Measurements from ENCODE around the gene TMEM256. TPM values are rescaled to one million over a fixed set of nuclear protein-coding genes. Genes with fewer than 3 reads are reported as not detected.
A peak's percentile ranks its signal among the peaks of the same experiment; 100 is the strongest.

Gene TMEM256
- total RNA-seq, 1 experiment from 2014 or later, result 151 TPM

DNA sequence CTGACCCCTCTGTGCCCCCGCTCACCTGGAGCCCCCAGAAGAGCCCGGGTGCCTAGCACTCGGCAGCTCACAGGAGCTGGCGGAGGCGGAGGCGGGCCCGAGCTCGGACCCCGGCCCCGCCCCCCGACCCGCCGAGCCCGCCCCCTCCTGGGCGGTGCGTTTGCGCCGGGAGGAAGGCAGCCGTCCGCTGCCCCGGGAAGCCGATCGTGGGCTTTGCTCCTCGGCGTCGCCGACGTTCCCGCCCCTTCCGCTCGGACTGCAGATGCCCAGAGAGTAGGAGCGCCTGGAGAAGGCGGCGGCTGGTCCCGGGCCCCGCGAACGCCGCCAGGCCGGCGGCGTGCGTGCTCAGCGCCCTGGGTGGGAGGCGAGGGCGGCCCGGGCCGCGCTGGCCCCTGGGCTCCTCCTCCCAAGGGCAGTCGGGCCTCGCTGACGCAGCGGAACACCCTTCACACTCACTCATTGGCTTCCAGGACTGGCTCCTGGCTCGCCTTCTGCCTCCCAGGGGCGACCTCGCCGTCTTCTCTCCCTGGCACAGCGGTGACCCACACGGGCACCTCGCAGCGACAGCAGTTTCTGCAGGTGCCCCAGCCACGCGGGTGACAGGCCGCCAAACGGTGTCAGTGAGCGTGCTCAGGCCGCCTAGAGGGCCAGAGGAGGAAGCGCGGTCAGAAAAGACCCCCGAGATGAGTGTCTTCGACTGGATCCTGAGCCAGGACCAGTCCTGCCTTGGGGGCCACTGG, 9.3 kb downstream of the TMEM256 start, which contains the start of gene PLSCR3:
Gene PLSCR3 (minus strand): TSS at position 74 of the 740 bp plus-strand sequence. CDS start 415 bp downstream, outside the sequence.
- Histone ChIP-seq H2BK5ac (ENCODE audit: insufficient read length, low read length) (no peak within 1 kb of the TSS), H3K27ac (ENCODE audit: insufficient read length, low read depth, low read length) (no peak within 1 kb of the TSS), H3K27me3 (ENCODE audit: insufficient read depth, low read length) (no peaks in the 10 kb centered on the region), H2BK120ac (ENCODE audit: low read depth, low read length, poor library complexity, severe bottlenecking) (no peak within 1 kb of the TSS), H2BK20ac (ENCODE audit: low read depth, low read length, poor library complexity, severe bottlenecking) (no peak within 1 kb of the TSS), H4K8ac (replicated peaks; ENCODE audit: insufficient read length, low read depth, low read length) (no peak within 1 kb of the TSS), H3K4ac (ENCODE audit: low read depth, low read length) (no peak within 1 kb of the TSS), H3K79me2 (ENCODE audit: insufficient read depth, low read length) (no peaks in the 10 kb centered on the region), H2BK12ac (ENCODE audit: insufficient read length, low read depth, low read length) (no peak within 1 kb of the TSS), H4K5ac (ENCODE audit: insufficient read length, low read depth, low read length) (no peak within 1 kb of the TSS), H3K79me1 (ENCODE audit: insufficient read depth, low read depth, low read length, poor library complexity, severe bottlenecking) (no peaks in the 10 kb centered on the region), H3K9me3 (ENCODE audit: control insufficient read depth, low read depth, low read length) (no peaks in the 10 kb centered on the region), H3K9ac (ENCODE audit: extremely low read depth, insufficient read length, low read length) (no peak within 1 kb of the TSS), H3K14ac (ENCODE audit: insufficient read depth, low read length) (peak within 1 kb of the TSS; percentile 51), H3K4me2 (ENCODE audit: insufficient read depth, insufficient read length, low read length) (peak within 1 kb of the TSS; percentile 92), H3T11ph (ENCODE audit: low read length) (no peak within 1 kb of the TSS), H3K23ac (ENCODE audit: insufficient read length, low read depth, low read length) (no peak within 1 kb of the TSS), H3K23me2 (ENCODE audit: insufficient read length, low read depth, low read length, poor library complexity, severe bottlenecking) (peaks cover 12% of the 10 kb centered on the region), H2BK15ac (ENCODE audit: low read depth, low read length) (no peak within 1 kb of the TSS; the same call in 1 of the 2 replicates), H3K18ac (ENCODE audit: insufficient read length, low read depth, low read length) (no peak within 1 kb of the TSS), H4K20me1 (ENCODE audit: control insufficient read depth, insufficient read depth, insufficient read length) (peaks cover 2% of the 10 kb centered on the region), H2AK5ac (ENCODE audit: insufficient read length, low read length) (no peak within 1 kb of the TSS), H3K56ac (ENCODE audit: insufficient read length, low read depth, low read length) (no peak within 1 kb of the TSS), H2AFZ (ENCODE audit: low read length) (no peak within 1 kb of the TSS), H4K91ac (ENCODE audit: insufficient read length, low read depth, low read length) (no peak within 1 kb of the TSS), H3K4me1 (ENCODE audit: insufficient read depth, low read length) (peaks cover 7% of the 10 kb centered on the region; the same call in 1 of the 2 replicates)
- H3K27me3 Mint-ChIP-seq (ENCODE audit: low read depth), result peaks cover 2% of the 10 kb centered on the region
- H3K4me1 Mint-ChIP-seq, result peaks cover 22% of the 10 kb centered on the region in 2 experiments
- H3K27ac Mint-ChIP-seq, result peak within 1 kb of the TSS; percentile 67 to 94 (median 90); a peak in 5 of 7 replicates
- peak; percentile 96 for DNase-seq
- no peaks in the 10 kb centered on the region; a peak in 1 of 5 replicates for H3K9me3 Mint-ChIP-seq
- TF ChIP-seq CTCF (conservative IDR thresholded peaks at IDR 0.05), result peak; percentile 64; the same call in 2 of the 3 replicates
- no CpG with 5 or more reads among the region's 71 CpGs for WGBS (ENCODE audit: extremely low coverage, insufficient read length, low lambda C conversion rate)
- peak within 1 kb of the TSS; percentile 87 to 96 for H3K4me3 Mint-ChIP-seq
- H3K36me3 Mint-ChIP-seq (ENCODE audit: insufficient read depth in 1 of 3, low read depth in 3 of 3), result peaks cover 12 to 27% (median 19%) of the 10 kb centered on the region in 3 experiments

Data from H9 (cell line).